ENCODE measurements around the gene ETV4. TPM values are rescaled to one million over a fixed set of nuclear protein-coding genes. Genes with fewer than 3 reads are reported as not detected.

ETV4 gene
- polyA plus RNA-seq, 2 donors: 4.1 to 7.4 TPM

GRCh38 chr17:43545383-43545632 lies 832 bp downstream of the ETV4 start:
- Histone ChIP-seq H3K27ac (ENCODE audit: low read depth in 2 of 2, low read length in 1 of 2) (peak overlapping the region; percentile 27 to 29), H3K36me3 (ENCODE audit: control insufficient read depth in 2 of 2, insufficient read depth in 2 of 2, low read length in 1 of 2) (no peaks in the 10 kb centered on the region), H3K4me1 (ENCODE audit: control insufficient read depth in 2 of 2, insufficient read depth in 2 of 2, low read length in 1 of 2) (peaks cover 0 to 12% of the 10 kb centered on the region in 2 donors), H3K27me3 (ENCODE audit: control insufficient read depth in 1 of 2, insufficient read depth in 2 of 2, low read length in 2 of 2) (no peaks in the 10 kb centered on the region), H3K4me3 (ENCODE audit: low read depth in 1 of 2, low read length in 2 of 2) (peak overlapping the region; percentile 47 to 55), H3K9me3 (ENCODE audit: control insufficient read depth in 2 of 2, insufficient read depth in 1 of 2, low read depth in 1 of 2, low read length in 1 of 2) (no peaks in the 10 kb centered on the region)
- 0 to 3% methylated on average over 18 to 21 of the region's 21 CpGs for WGBS, 2 donors

- Histone ChIP-seq H3K4me1 (ENCODE audit: control insufficient read depth in 2 of 2, insufficient read depth in 2 of 2, low read length in 1 of 2) (peaks cover 0 to 11% of the 10 kb centered on the region in 2 donors), H3K36me3 (ENCODE audit: control insufficient read depth in 2 of 2, insufficient read depth in 2 of 2, low read length in 1 of 2) (no peaks in the 10 kb centered on the region), H3K9me3 (ENCODE audit: control insufficient read depth in 2 of 2, insufficient read depth in 1 of 2, low read depth in 1 of 2, low read length in 1 of 2) (no peaks in the 10 kb centered on the region), H3K27ac (ENCODE audit: low read depth in 2 of 2, low read length in 1 of 2) (no peak overlapping the region), H3K27me3 (ENCODE audit: control insufficient read depth in 1 of 2, insufficient read depth in 2 of 2, low read length in 2 of 2) (no peaks in the 10 kb centered on the region), H3K4me3 (ENCODE audit: low read depth in 1 of 2, low read length in 2 of 2) (no peak overlapping the region)
- WGBS, 2 donors: 32 to 33% methylated on average over 7 of the region's 7 CpGs
Measured at GRCh38 chr17:43543771-43544575, 2.2 kb downstream of the ETV4 start.

GRCh38 chr17:43543300-43543699 lies 2.8 kb downstream of the ETV4 start:
- peaks cover 0 to 7% of the 10 kb centered on the region in 2 donors for H3K4me1 ChIP-seq (ENCODE audit: control insufficient read depth in 2 of 2, insufficient read depth in 2 of 2, low read length in 1 of 2)
- WGBS, 2 donors: 61 to 65% methylated on average over 4 of the region's 4 CpGs
- H3K9me3 ChIP-seq (ENCODE audit: control insufficient read depth in 2 of 2, insufficient read depth in 1 of 2, low read depth in 1 of 2, low read length in 1 of 2): no peaks in the 10 kb centered on the region
- H3K27me3 ChIP-seq (ENCODE audit: control insufficient read depth in 1 of 2, insufficient read depth in 2 of 2, low read length in 2 of 2): no peaks in the 10 kb centered on the region
- no peak overlapping the region for H3K4me3 ChIP-seq (ENCODE audit: low read depth in 1 of 2, low read length in 2 of 2)
- H3K36me3 ChIP-seq (ENCODE audit: control insufficient read depth in 2 of 2, insufficient read depth in 2 of 2, low read length in 1 of 2): no peaks in the 10 kb centered on the region
- H3K27ac ChIP-seq (ENCODE audit: low read depth in 2 of 2, low read length in 1 of 2): no peak overlapping the region

- Histone ChIP-seq H3K4me3 (ENCODE audit: low read depth in 1 of 2, low read length in 2 of 2) (no peak overlapping the region), H3K27me3 (ENCODE audit: control insufficient read depth in 1 of 2, insufficient read depth in 2 of 2, low read length in 2 of 2) (no peaks in the 10 kb centered on the region), H3K9me3 (ENCODE audit: control insufficient read depth in 2 of 2, insufficient read depth in 1 of 2, low read depth in 1 of 2, low read length in 1 of 2) (no peaks in the 10 kb centered on the region), H3K4me1 (ENCODE audit: control insufficient read depth in 2 of 2, insufficient read depth in 2 of 2, low read length in 1 of 2) (peaks cover 0 to 7% of the 10 kb centered on the region in 2 donors), H3K27ac (ENCODE audit: low read depth in 2 of 2, low read length in 1 of 2) (no peak overlapping the region), H3K36me3 (ENCODE audit: control insufficient read depth in 2 of 2, insufficient read depth in 2 of 2, low read length in 1 of 2) (no peaks in the 10 kb centered on the region)
- 86 to 89% methylated on average over 8 of the region's 8 CpGs for WGBS, 2 donors
Measured at GRCh38 chr17:43542859-43543258, 3.3 kb downstream of the ETV4 start.

- no peaks in the 10 kb centered on the region for H3K9me3 ChIP-seq (ENCODE audit: control insufficient read depth in 2 of 2, insufficient read depth in 1 of 2, low read depth in 1 of 2, low read length in 1 of 2)
- no peak overlapping the region for H3K4me3 ChIP-seq (ENCODE audit: low read depth in 1 of 2, low read length in 2 of 2)
- H3K36me3 ChIP-seq (ENCODE audit: control insufficient read depth in 2 of 2, insufficient read depth in 2 of 2, low read length in 1 of 2): no peaks in the 10 kb centered on the region
- WGBS, 2 donors: 62 to 71% methylated on average over 11 of the region's 11 CpGs
- H3K27ac ChIP-seq (ENCODE audit: low read depth in 2 of 2, low read length in 1 of 2): no peak overlapping the region
- H3K27me3 ChIP-seq (ENCODE audit: control insufficient read depth in 1 of 2, insufficient read depth in 2 of 2, low read length in 2 of 2): no peaks in the 10 kb centered on the region
- H3K4me1 ChIP-seq (ENCODE audit: control insufficient read depth in 2 of 2, insufficient read depth in 2 of 2, low read length in 1 of 2): peaks cover 0 to 7% of the 10 kb centered on the region in 2 donors
Measured at GRCh38 chr17:43540821-43541674, 5.1 kb downstream of the ETV4 start.

- H3K4me1 ChIP-seq (ENCODE audit: control insufficient read depth in 2 of 2, insufficient read depth in 2 of 2, low read length in 1 of 2): peaks cover 0 to 2% of the 10 kb centered on the region in 2 donors
- no peak overlapping the region for H3K4me3 ChIP-seq (ENCODE audit: low read depth in 1 of 2, low read length in 2 of 2)
- no peaks in the 10 kb centered on the region for H3K9me3 ChIP-seq (ENCODE audit: control insufficient read depth in 2 of 2, insufficient read depth in 1 of 2, low read depth in 1 of 2, low read length in 1 of 2)
- H3K27me3 ChIP-seq (ENCODE audit: control insufficient read depth in 1 of 2, insufficient read depth in 2 of 2, low read length in 2 of 2): no peaks in the 10 kb centered on the region
- H3K27ac ChIP-seq (ENCODE audit: low read depth in 2 of 2, low read length in 1 of 2): peak overlapping the region in 1 of 2 donors; percentile 78
- WGBS, 2 donors: 70 to 71% methylated on average over 6 of the region's 6 CpGs
- no peaks in the 10 kb centered on the region for H3K36me3 ChIP-seq (ENCODE audit: control insufficient read depth in 2 of 2, insufficient read depth in 2 of 2, low read length in 1 of 2)
Measured at GRCh38 chr17:43536236-43536992, 9.7 kb downstream of the ETV4 start.

- 91 to 93% methylated on average over 5 of the region's 5 CpGs for WGBS, 2 donors
- no peaks in the 10 kb centered on the region for H3K9me3 ChIP-seq (ENCODE audit: control insufficient read depth in 2 of 2, insufficient read depth in 1 of 2, low read depth in 1 of 2, low read length in 1 of 2)
- H3K27me3 ChIP-seq (ENCODE audit: control insufficient read depth in 1 of 2, insufficient read depth in 2 of 2, low read length in 2 of 2): no peaks in the 10 kb centered on the region
- no peak overlapping the region for H3K4me3 ChIP-seq (ENCODE audit: low read depth in 1 of 2, low read length in 2 of 2)
- peaks cover 0 to 12% of the 10 kb centered on the region in 2 donors for H3K4me1 ChIP-seq (ENCODE audit: control insufficient read depth in 2 of 2, insufficient read depth in 2 of 2, low read length in 1 of 2)
- peaks cover 0 to 1% of the 10 kb centered on the region in 2 donors for H3K36me3 ChIP-seq (ENCODE audit: control insufficient read depth in 2 of 2, insufficient read depth in 2 of 2, low read length in 1 of 2)
- no peak overlapping the region for H3K27ac ChIP-seq (ENCODE audit: low read depth in 2 of 2, low read length in 1 of 2)
Measured at GRCh38 chr17:43534909-43535308, 11.2 kb downstream of the ETV4 start.

- H3K27ac ChIP-seq (ENCODE audit: low read depth in 2 of 2, low read length in 1 of 2): no peak overlapping the region
- WGBS, 2 donors: 96 to 99% methylated on average over 4 of the region's 4 CpGs
- no peaks in the 10 kb centered on the region for H3K9me3 ChIP-seq (ENCODE audit: control insufficient read depth in 2 of 2, insufficient read depth in 1 of 2, low read depth in 1 of 2, low read length in 1 of 2)
- peaks cover 0 to 6% of the 10 kb centered on the region in 2 donors for H3K36me3 ChIP-seq (ENCODE audit: control insufficient read depth in 2 of 2, insufficient read depth in 2 of 2, low read length in 1 of 2)
- no peaks in the 10 kb centered on the region for H3K27me3 ChIP-seq (ENCODE audit: control insufficient read depth in 1 of 2, insufficient read depth in 2 of 2, low read length in 2 of 2)
- H3K4me1 ChIP-seq (ENCODE audit: control insufficient read depth in 2 of 2, insufficient read depth in 2 of 2, low read length in 1 of 2): peaks cover 0 to 12% of the 10 kb centered on the region in 2 donors
- no peak overlapping the region for H3K4me3 ChIP-seq (ENCODE audit: low read depth in 1 of 2, low read length in 2 of 2)
Measured at GRCh38 chr17:43533699-43534098, 12.4 kb downstream of the ETV4 start.

GRCh38 chr17:43532581-43532980 lies 13.6 kb downstream of the ETV4 start:
- peaks cover 0 to 12% of the 10 kb centered on the region in 2 donors for H3K4me1 ChIP-seq (ENCODE audit: control insufficient read depth in 2 of 2, insufficient read depth in 2 of 2, low read length in 1 of 2)
- no peak overlapping the region for H3K27ac ChIP-seq (ENCODE audit: low read depth in 2 of 2, low read length in 1 of 2)
- no peaks in the 10 kb centered on the region for H3K9me3 ChIP-seq (ENCODE audit: control insufficient read depth in 2 of 2, insufficient read depth in 1 of 2, low read depth in 1 of 2, low read length in 1 of 2)
- WGBS, 2 donors: 66 to 69% methylated on average over 10 of the region's 10 CpGs
- peaks cover 2 to 6% of the 10 kb centered on the region in 2 donors for H3K36me3 ChIP-seq (ENCODE audit: control insufficient read depth in 2 of 2, insufficient read depth in 2 of 2, low read length in 1 of 2)
- no peak overlapping the region for H3K4me3 ChIP-seq (ENCODE audit: low read depth in 1 of 2, low read length in 2 of 2)
- H3K27me3 ChIP-seq (ENCODE audit: control insufficient read depth in 1 of 2, insufficient read depth in 2 of 2, low read length in 2 of 2): no peaks in the 10 kb centered on the region

Measured in esophagus (tissue), 2 donors.